Loucy (cell line): ENCODE results near the gene ASCL2.

Source experiments
- EZH2phosphoT487 ChIP-seq: fragments of 200-600 bp; IDR thresholded peaks from 2 replicates; pipeline ENCODE4 v1.6.1; 2018; ENCODE audit warnings: antibody characterized with exemption, mild to moderate bottlenecking, moderate library complexity, borderline replicate concordance
- TF ChIP-seq, protein P1 (sequence below): fragments of 200-600 bp; sonication (generic); conservative IDR thresholded peaks from 2 replicates; pipeline ENCODE4 v1.5.1; 2014; ENCODE audit warnings: mild to moderate bottlenecking, antibody characterized with exemption, low read length

DNA sequence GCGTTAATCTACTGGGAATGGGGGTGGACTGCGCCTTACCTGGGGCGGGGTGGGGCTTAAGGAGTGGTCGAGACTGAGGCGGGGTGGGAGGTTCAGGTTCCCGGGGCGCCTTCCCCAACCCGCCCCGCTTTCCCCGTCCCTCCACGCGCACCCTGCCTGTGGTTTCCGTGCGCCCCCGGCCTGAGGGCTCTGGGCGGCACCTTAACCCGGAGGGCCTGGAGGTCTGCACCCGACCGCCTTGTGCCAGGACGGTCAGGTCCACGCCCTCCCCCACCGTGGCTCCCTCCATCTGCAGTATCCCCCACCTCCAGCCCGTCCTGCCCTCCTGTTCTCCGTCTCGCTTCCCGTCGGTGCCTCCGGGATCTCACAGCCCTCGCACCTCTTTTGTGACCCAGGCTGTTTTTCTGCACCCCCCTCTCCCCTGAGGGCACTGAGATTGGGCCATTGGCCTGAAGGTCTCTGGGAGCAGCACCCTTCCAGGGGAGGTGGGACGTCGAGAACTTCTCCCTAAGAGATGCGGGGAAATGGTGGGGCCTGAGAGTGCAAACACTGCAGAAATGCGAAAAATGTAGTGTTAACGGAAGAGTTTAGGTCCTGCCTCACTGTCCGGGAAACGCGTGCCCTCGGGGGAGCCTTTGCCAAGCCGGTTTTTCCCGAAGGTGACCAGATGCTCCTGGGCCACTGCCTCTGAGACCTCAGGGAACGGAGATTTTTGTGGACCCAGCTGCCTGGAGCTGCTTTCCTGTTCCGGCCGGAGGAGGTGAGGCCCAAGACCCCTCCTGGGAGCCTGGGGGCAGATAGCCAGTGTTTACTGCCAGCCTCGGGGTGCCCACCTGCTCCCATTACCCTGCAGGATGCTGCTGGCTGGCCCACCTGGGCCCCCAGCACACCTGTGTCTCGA lies 1.2 kb upstream of the ASCL2 start:
- no peak for TF ChIP-seq EZH2phosphoT487
- TF ChIP-seq, protein P1, sequence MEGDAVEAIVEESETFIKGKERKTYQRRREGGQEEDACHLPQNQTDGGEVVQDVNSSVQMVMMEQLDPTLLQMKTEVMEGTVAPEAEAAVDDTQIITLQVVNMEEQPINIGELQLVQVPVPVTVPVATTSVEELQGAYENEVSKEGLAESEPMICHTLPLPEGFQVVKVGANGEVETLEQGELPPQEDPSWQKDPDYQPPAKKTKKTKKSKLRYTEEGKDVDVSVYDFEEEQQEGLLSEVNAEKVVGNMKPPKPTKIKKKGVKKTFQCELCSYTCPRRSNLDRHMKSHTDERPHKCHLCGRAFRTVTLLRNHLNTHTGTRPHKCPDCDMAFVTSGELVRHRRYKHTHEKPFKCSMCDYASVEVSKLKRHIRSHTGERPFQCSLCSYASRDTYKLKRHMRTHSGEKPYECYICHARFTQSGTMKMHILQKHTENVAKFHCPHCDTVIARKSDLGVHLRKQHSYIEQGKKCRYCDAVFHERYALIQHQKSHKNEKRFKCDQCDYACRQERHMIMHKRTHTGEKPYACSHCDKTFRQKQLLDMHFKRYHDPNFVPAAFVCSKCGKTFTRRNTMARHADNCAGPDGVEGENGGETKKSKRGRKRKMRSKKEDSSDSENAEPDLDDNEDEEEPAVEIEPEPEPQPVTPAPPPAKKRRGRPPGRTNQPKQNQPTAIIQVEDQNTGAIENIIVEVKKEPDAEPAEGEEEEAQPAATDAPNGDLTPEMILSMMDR, result no peak
